HG02642 (cell line): ENCODE measurements around the gene WT1.

Experiments used
- ATAC-seq: cut with Tn5 transposase; IDR thresholded peaks from one replicate; pipeline ENCODE4 v1.9.1; 2021; ENCODE audit warnings: mild to moderate bottlenecking; ENCODE audit not compliant: unreplicated experiment, poor library complexity

Gene WT1

GRCh38 chr11:32340181-32340580 is 95.2 kb downstream of the WT1 start:
- ATAC-seq = no peak
